22Rv1 (cell line): ENCODE results near the gene SUN3.

Source experiments
- CTCF ChIP-seq: fragments of 450-650 bp; IDR thresholded peaks from 2 replicates; pipeline ENCODE4 v1.5.1; 2017; ENCODE audit warnings: mild to moderate bottlenecking
- ZFX ChIP-seq: fragments of 450-650 bp; IDR thresholded peaks from 2 replicates; pipeline ENCODE4 v1.6.1; 2017; ENCODE audit warnings: antibody characterized with exemption, borderline replicate concordance

DNA sequence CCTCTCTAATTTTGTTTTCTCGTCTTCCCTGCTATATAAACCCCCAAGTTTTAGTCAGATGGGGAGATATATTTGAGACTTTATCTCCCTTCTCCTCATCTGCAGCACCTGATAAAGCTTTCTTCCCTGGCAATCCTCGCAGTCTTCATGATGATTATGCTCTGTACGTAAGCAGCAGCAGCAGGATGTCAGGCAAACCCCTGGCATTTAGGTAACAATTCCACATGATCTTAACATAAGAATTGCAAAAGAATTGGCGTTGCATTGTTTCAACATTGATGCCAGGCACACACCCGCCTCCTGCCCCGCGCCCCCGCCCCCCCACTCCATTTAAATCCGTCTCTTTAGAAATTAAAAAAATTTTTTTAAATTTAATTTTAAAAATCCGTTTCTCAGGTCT lies 86.8 kb downstream of the SUN3 start:
- TF ChIP-seq CTCF (no peak), ZFX (no peak)
